Measurements from ENCODE around the gene STX10. TPM values are rescaled to one million over a fixed set of nuclear protein-coding genes. Genes with fewer than 3 reads are reported as not detected.
A peak's percentile ranks its signal among the peaks of the same experiment; 100 is the strongest.

STX10 gene
- 60.6 and 60.7 TPM in 2 replicates for total RNA-seq
- long read RNA-seq, partial matches to known transcripts = 1 of 4 reads
- long read RNA-seq, other reads (novel, unspliced or antisense) = 1 of 4 reads

- peaks cover 53% of the 10 kb centered on the region for H3K4me1 Mint-ChIP-seq
- H3K9me3 Mint-ChIP-seq = no peaks in the 10 kb centered on the region
- H3K27ac Mint-ChIP-seq (ENCODE audit: unreplicated experiment) = peak within 1 kb of the TSS; percentile 97
These were observed at the start of gene STX10, which contains the start of gene IER2 for GRCh38 chr19:13150187-13150930. Gene STX10 (minus strand): TSS chr19:13150375. CDS start chr19:13150173, 202 bp downstream. Gene IER2 (plus strand): TSS chr19:13150411. CDS start chr19:13153187, 2,776 bp downstream.

GRCh38 chr19:13198634-13199033 is 48.5 kb upstream of the STX10 start:
- TF ChIP-seq, protein P1, sequence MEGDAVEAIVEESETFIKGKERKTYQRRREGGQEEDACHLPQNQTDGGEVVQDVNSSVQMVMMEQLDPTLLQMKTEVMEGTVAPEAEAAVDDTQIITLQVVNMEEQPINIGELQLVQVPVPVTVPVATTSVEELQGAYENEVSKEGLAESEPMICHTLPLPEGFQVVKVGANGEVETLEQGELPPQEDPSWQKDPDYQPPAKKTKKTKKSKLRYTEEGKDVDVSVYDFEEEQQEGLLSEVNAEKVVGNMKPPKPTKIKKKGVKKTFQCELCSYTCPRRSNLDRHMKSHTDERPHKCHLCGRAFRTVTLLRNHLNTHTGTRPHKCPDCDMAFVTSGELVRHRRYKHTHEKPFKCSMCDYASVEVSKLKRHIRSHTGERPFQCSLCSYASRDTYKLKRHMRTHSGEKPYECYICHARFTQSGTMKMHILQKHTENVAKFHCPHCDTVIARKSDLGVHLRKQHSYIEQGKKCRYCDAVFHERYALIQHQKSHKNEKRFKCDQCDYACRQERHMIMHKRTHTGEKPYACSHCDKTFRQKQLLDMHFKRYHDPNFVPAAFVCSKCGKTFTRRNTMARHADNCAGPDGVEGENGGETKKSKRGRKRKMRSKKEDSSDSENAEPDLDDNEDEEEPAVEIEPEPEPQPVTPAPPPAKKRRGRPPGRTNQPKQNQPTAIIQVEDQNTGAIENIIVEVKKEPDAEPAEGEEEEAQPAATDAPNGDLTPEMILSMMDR (conservative IDR thresholded peaks at IDR 0.05) = no peak
- no peak overlapping the region for H3K27ac Mint-ChIP-seq (ENCODE audit: unreplicated experiment)

More at GRCh38 chr19:13150187-13150930, at the start of gene STX10, which contains the start of gene IER2:
- H3K36me3 Mint-ChIP-seq (ENCODE audit: low read depth) = peaks cover 4% of the 10 kb centered on the region
- TF ChIP-seq, protein P1 (conservative IDR thresholded peaks at IDR 0.05) = peak; percentile 63
- DNase-seq (ENCODE audit: low read depth, low spot score) = peak; percentile 72
- peaks cover 12% of the 10 kb centered on the region for H3K27me3 Mint-ChIP-seq (ENCODE audit: low read depth)
- H3K4me3 Mint-ChIP-seq = peak within 1 kb of the TSS; percentile 99

GRCh38 chr19:13195678-13196077 is 45.5 kb upstream of the STX10 start:
- TF ChIP-seq, protein P1 (conservative IDR thresholded peaks at IDR 0.05) = peak; percentile 60
- Mint-ChIP-seq H3K36me3 (ENCODE audit: low read depth) (no peaks in the 10 kb centered on the region), H3K4me1 (no peaks in the 10 kb centered on the region), H3K27me3 (ENCODE audit: low read depth) (no peaks in the 10 kb centered on the region), H3K27ac (ENCODE audit: unreplicated experiment) (no peak overlapping the region), H3K4me3 (no peak overlapping the region), H3K9me3 (no peaks in the 10 kb centered on the region)
- DNase-seq (ENCODE audit: low read depth, low spot score) = peak; percentile 46

More at GRCh38 chr19:13198634-13199033, 48.5 kb upstream of the STX10 start:
- Mint-ChIP-seq H3K4me1 (no peaks in the 10 kb centered on the region), H3K4me3 (no peak overlapping the region), H3K9me3 (no peaks in the 10 kb centered on the region), H3K27me3 (ENCODE audit: low read depth) (no peaks in the 10 kb centered on the region), H3K36me3 (ENCODE audit: low read depth) (no peaks in the 10 kb centered on the region)
- no peak for DNase-seq (ENCODE audit: low read depth, low spot score)

DNA sequence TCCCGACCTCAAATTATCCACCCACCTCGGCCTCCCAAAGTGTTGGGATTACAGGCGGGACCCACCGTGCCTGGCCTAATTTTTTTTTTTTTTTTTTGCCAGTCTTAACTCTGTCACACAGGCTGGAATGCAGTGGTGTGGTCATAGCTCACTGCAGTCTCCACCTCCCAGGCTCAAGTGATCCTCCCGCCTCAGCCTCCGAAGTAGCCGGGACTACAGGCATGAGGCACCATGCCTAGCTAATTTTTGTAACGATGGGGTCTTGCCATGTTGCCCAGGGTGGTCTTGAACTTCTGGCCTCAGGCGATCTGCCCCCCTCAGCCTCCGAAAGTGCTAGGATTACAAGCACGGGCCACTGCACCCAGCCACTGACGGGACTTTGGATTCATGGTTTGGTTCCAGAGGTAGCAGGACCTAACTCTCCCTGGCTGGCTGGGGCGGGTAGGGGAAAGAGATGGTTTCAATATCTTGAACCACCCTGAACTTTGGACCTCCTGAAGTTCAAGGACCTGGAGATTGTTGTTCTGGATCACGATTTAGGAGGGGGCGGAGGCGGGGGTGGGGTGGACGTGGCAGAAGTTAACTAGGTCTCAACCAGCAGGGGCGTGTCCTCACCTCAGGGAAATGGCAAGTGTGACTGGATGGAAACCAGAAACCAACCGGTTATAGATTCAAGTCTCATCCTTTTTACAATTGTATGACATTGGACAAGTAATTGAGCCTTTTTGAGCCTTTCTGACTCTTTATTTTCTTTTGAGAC is 40.8 kb upstream of the STX10 start:
- Mint-ChIP-seq H3K27ac (ENCODE audit: unreplicated experiment) (no peak overlapping the region), H3K36me3 (ENCODE audit: low read depth) (no peaks in the 10 kb centered on the region), H3K9me3 (no peaks in the 10 kb centered on the region), H3K27me3 (ENCODE audit: low read depth) (no peaks in the 10 kb centered on the region), H3K4me3 (no peak overlapping the region), H3K4me1 (peaks cover 3% of the 10 kb centered on the region)
- TF ChIP-seq, protein P1 (conservative IDR thresholded peaks at IDR 0.05) = no peak
- no peak for DNase-seq (ENCODE audit: low read depth, low spot score)

DNA sequence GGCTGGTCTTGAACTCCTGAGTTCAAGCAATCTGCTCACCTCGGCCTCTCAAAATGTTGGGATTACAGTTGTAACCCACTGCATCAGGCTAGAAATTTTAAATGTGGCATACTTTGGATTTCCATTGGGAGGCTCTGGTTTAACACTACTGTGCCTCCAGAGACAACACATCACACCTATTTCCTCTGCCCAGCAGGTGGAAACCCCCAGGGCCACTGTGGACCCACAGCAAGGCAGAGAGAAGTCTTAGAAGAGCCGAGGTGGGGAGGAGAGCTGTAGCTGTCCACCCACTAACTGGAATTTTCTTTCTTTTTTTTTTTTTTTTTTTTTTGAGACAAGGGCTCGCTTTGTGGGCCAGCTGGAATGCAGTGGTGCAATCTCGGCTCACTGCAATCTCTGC is 39.4 kb upstream of the STX10 start:
- Mint-ChIP-seq H3K4me1 (peaks cover 6% of the 10 kb centered on the region), H3K27ac (ENCODE audit: unreplicated experiment) (no peak overlapping the region), H3K27me3 (ENCODE audit: low read depth) (no peaks in the 10 kb centered on the region), H3K36me3 (ENCODE audit: low read depth) (no peaks in the 10 kb centered on the region), H3K9me3 (no peaks in the 10 kb centered on the region), H3K4me3 (no peak overlapping the region)
- TF ChIP-seq, protein P1 (conservative IDR thresholded peaks at IDR 0.05) = no peak
- DNase-seq (ENCODE audit: low read depth, low spot score) = no peak

Data from neural crest cell (in vitro differentiated cells).